ENCODE data around the gene FAM32A.

The FAM32A gene

DNA sequence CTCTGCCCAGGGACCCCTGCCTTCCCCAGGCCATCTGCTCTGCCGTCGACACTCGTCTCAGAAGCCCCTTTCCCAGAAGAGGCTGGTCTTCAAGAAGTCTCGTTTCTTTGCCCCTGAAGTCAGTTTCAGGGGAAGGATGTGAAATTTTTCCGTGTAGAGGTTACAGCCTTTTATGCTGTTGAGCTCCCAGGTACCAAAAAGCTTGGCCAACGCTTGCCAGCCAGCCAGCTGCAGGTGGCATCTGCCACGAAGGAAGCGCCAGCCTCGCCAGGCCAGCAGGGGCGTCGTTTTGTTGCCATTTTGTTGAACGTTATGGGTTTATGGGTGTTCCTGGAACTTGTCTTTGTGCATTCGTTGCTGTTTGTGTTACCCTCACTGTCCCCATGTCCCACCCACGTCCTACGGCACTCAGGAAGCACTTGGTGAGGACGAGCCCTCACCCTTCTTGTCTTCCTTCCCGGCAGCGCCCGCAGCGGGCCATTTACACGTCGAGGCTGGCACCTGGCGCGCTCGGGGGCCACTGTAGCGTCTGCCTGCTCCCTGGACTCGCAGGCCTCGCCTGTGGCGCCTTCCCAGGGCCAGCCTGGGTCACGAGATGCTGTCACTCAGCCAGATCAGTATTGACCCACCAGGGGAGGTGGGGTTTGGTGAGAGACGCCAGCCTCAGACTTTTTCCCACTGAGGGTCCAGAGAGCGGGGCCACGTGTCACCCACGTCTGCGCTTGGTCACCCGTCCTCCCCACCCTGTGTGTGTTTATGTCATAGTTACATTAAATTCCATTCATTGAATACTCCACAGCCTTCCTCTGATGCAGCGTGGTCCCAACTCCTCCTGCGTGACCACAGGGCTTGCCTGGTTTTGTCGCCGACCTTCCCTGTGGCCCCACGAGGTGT lies 49.6 kb downstream of the FAM32A start:
- DNase-seq (ENCODE audit: low read depth), result no peak
- H3K4me3 ChIP-seq (ENCODE audit: low read depth, low read length), result no peak overlapping the region
- TF ChIP-seq, protein P1, sequence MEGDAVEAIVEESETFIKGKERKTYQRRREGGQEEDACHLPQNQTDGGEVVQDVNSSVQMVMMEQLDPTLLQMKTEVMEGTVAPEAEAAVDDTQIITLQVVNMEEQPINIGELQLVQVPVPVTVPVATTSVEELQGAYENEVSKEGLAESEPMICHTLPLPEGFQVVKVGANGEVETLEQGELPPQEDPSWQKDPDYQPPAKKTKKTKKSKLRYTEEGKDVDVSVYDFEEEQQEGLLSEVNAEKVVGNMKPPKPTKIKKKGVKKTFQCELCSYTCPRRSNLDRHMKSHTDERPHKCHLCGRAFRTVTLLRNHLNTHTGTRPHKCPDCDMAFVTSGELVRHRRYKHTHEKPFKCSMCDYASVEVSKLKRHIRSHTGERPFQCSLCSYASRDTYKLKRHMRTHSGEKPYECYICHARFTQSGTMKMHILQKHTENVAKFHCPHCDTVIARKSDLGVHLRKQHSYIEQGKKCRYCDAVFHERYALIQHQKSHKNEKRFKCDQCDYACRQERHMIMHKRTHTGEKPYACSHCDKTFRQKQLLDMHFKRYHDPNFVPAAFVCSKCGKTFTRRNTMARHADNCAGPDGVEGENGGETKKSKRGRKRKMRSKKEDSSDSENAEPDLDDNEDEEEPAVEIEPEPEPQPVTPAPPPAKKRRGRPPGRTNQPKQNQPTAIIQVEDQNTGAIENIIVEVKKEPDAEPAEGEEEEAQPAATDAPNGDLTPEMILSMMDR (IDR thresholded peaks at IDR 0.05; ENCODE audit: insufficient read depth, low read depth, low read length, missing control alignments), result no peak

DNA sequence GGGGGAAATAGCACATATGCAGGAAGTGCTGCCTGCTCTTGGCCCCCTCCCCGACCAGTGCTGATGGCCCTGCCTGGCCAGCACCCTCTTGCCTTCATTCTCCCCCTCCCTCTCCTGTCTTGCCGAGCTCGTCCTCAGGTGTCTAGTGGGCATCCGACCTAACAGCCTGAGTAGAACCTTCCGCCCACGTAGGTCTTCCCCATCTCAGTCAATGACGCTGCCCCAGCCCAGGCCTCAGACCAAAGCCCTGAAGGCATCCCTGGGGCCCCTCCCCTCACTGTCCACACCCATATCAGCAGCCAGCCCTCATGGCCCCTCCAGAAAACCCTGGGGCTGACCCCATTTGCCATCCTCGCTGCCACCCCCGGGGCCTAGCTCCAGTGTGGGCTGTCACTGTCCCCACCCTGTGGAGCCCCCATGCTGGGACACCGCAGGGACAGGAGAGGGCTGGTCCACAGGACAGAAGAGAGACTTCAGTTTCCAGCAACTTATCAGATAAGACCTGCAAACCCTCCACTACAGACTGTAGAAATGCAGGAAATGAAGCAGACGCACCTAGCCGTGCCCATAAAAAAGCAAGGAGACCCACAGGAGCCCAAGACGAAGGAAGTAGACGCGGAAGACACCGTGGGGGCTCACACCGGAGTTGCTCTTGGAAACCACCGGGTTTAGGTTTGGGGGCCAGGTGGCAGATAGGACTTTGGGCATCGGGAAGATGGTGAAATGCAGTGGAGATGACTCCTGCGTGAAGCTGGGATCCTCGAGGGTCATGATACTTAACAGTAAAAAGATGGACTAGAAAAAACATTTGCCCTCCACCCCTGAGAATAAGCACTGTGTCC lies 50.8 kb downstream of the FAM32A start:
- DNase-seq (ENCODE audit: low read depth), result no peak
- H3K4me3 ChIP-seq (ENCODE audit: low read depth, low read length), result no peak overlapping the region
- TF ChIP-seq, protein P1 (IDR thresholded peaks at IDR 0.05; ENCODE audit: insufficient read depth, low read depth, low read length, missing control alignments), result no peak

Measured in GM12865 (cell line).